ENCODE results near the gene LDB1.
A peak's percentile ranks its signal among the peaks of the same experiment; 100 is the strongest.

The LDB1 gene

GRCh38 chr10:102134416-102134815 is 14.2 kb upstream of the LDB1 start:
- DNase-seq = no peak

GRCh38 chr10:102133373-102134195 is 13.4 kb upstream of the LDB1 start:
- DNase-seq = peak; percentile 46 to 61

- peak; percentile 85 to 93 for DNase-seq
Measured at GRCh38 chr10:102132563-102133372, 12.6 kb upstream of the LDB1 start, which contains the start of gene PPRC1. PPRC1 (plus strand) TSS chr10:102133040; CDS start chr10:102133069, 29 bp downstream.

- DNase-seq = no peak
Measured at GRCh38 chr10:102132193-102132562, 12.0 kb upstream of the LDB1 start.

GRCh38 chr10:102131286-102132170 is 11.4 kb upstream of the LDB1 start:
- no peak for DNase-seq

GRCh38 chr10:102123223-102123622 is 3.1 kb upstream of the LDB1 start:
- DNase-seq = no peak

- DNase-seq = no peak
Measured at GRCh38 chr10:102122450-102122849, 2.3 kb upstream of the LDB1 start.

- peak in 1 of 2 experiments; percentile 19 for DNase-seq
Measured at GRCh38 chr10:102121739-102122372, 1.7 kb upstream of the LDB1 start.

- DNase-seq = peak; percentile 26 to 69
Measured at GRCh38 chr10:102120991-102121738, 997 bp upstream of the LDB1 start.

GRCh38 chr10:102119417-102120141 is 589 bp downstream of the LDB1 start:
- DNase-seq = peak in 1 of 2 experiments; percentile 39

- DNase-seq = peak; percentile 43 to 50
Measured at GRCh38 chr10:102118867-102119266, 1.3 kb downstream of the LDB1 start.

- peak; percentile 46 to 67 for DNase-seq
Measured at GRCh38 chr10:102117391-102118159, 2.6 kb downstream of the LDB1 start.

GRCh38 chr10:102116656-102117055 is 3.5 kb downstream of the LDB1 start:
- no peak for DNase-seq

GRCh38 chr10:102115775-102116174 is 4.4 kb downstream of the LDB1 start:
- no peak for DNase-seq

- DNase-seq = peak; percentile 29 to 64
Measured at GRCh38 chr10:102114861-102115618, 5.1 kb downstream of the LDB1 start.

GRCh38 chr10:102113956-102114857 is 6.0 kb downstream of the LDB1 start:
- DNase-seq = peak; percentile 22 to 61

- no peak for DNase-seq
Measured at GRCh38 chr10:102113261-102113955, 6.8 kb downstream of the LDB1 start.

Data from NCI-H524 (cell line).